Stomach (tissue), 4 donors: ENCODE data around the gene FCHO2.

ENCODE experiments used
- POLR2A ChIP-seq, 4 donors: fragments of 450-650 bp; IDR thresholded peaks; one replicate each; pipeline ENCODE4 v1.6.1; 2016; ENCODE audit warnings: antibody characterized with exemption in 4 of 4, control low read depth in 2 of 4, mild to moderate bottlenecking in 1 of 4, moderate library complexity in 1 of 4
- POLR2AphosphoS5 ChIP-seq, 3 donors: sonication (generic); formaldehyde crosslinking; IDR thresholded peaks; one replicate each; pipeline ENCODE4 v1.6.1; 2016; ENCODE audit warnings: antibody characterized with exemption in 3 of 3
- TF ChIP-seq, protein P1 (sequence below), 7 experiments: fragments of 450-650 bp in 4 of 7; fragments of 200-600 bp in 3 of 7; sonication (generic) in 3 of 7; IDR thresholded peaks; one replicate each; pipeline ENCODE4 v1.5.1; 2016 to 2019; ENCODE audit warnings: antibody characterized with exemption in 7 of 7, control low read depth in 2 of 7, mild to moderate bottlenecking in 1 of 7

DNA sequence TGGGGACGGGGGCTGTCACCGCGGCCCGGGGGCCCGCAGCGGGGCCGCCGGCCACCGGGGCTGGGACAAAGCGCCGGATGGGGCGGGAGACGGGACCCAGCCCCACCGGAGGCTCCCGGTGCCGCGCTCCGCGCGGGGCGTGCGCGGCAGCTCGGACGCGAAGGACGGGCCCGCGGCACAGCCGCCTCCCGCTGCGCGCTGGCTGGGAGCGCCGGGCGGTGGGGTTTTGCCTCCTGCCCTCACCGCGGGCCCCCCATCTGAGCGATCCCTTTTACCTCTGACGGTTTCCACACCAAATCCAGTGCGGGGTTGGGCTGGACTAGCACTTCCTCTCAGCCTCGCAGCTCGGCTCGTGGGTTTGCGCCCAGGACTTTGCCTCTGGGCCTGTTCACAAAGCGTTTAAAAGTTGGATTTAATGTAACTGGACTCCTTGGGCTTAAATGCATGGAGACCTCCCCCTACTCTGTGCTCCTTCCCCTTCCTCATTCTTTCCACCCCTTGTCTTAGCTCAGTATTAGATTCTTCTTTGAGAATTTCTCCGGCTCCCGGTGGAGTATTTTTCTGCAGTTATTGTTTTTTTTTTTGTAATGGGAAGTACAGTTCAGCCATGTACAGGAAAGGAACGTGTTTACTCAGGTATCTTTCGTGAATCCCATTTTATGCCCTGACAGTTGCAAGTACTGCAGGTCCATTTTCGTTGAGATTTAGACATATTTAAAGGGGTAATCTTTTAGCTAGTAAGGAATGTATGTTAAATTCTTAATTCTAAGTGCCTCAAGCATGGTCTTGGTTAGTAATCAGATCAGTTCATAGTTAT lies 691 bp downstream of the FCHO2 start:
- TF ChIP-seq POLR2AphosphoS5 (IDR thresholded peaks at IDR 0.05): no peak
- no peak for TF ChIP-seq POLR2A (IDR thresholded peaks at IDR 0.05)
- TF ChIP-seq, protein P1, sequence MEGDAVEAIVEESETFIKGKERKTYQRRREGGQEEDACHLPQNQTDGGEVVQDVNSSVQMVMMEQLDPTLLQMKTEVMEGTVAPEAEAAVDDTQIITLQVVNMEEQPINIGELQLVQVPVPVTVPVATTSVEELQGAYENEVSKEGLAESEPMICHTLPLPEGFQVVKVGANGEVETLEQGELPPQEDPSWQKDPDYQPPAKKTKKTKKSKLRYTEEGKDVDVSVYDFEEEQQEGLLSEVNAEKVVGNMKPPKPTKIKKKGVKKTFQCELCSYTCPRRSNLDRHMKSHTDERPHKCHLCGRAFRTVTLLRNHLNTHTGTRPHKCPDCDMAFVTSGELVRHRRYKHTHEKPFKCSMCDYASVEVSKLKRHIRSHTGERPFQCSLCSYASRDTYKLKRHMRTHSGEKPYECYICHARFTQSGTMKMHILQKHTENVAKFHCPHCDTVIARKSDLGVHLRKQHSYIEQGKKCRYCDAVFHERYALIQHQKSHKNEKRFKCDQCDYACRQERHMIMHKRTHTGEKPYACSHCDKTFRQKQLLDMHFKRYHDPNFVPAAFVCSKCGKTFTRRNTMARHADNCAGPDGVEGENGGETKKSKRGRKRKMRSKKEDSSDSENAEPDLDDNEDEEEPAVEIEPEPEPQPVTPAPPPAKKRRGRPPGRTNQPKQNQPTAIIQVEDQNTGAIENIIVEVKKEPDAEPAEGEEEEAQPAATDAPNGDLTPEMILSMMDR (IDR thresholded peaks at IDR 0.05): no peak
